A673 (cell line): Measurements from ENCODE around the gene CHD9NB. TPM values are rescaled to one million over a fixed set of nuclear protein-coding genes. Genes with fewer than 3 reads are reported as not detected.

ENCODE experiments used
- BruUV-seq: library from RNA; stranded (reverse); fragments of 400-500 nt; replicated peaks from 2 replicates; lab custom pipeline; 2021; lab: Mats Ljungman, UMichigan
- CTCF ChIA-PET: fragments of 300-600 bp; sonication (Branson Sonifier 250); formaldehyde crosslinking; loops from one replicate; lab custom pipeline; 2022; ENCODE audit warnings: antibody characterized with exemption; lab: Charles Lee
- POLR2A ChIA-PET: fragments of 300-600 bp; sonication (Branson Sonifier 250); formaldehyde crosslinking; loops from one replicate; lab custom pipeline; 2022; ENCODE audit warnings: antibody characterized with exemption; ENCODE audit not compliant: low non-redundant PET; lab: Charles Lee
- DNase-seq: peaks from one replicate; pipeline ENCODE4 v3.0.0-alpha.2; 2015; ENCODE audit warnings: low spot score
- H3K27ac ChIP-seq: fragments of 200-600 bp; sonication (generic); 2 replicates; pipeline ENCODE4 v1.5.1; 2016; ENCODE audit warnings: mixed run types, low read depth, mild to moderate bottlenecking, mixed read lengths, antibody characterized with exemption, low read length; ENCODE audit not compliant: poor library complexity, severe bottlenecking
- H3K27me3 ChIP-seq: fragments of 200-600 bp; sonication (generic); replicated peaks from 2 replicates; pipeline ENCODE4 v1.6.1; 2017; ENCODE audit warnings: mixed run types, low read depth, mild to moderate bottlenecking, mixed read lengths, antibody characterized with exemption, low read length; ENCODE audit not compliant: insufficient read depth, poor library complexity
- H3K36me3 ChIP-seq: fragments of 200-600 bp; sonication (generic); 2 replicates; pipeline ENCODE4 v1.6.1; 2016; ENCODE audit warnings: mixed run types, mild to moderate bottlenecking, mixed read lengths, antibody characterized with exemption, low read length; ENCODE audit not compliant: insufficient read depth, poor library complexity, severe bottlenecking
- H3K4me1 ChIP-seq: fragments of 200-600 bp; sonication (generic); 2 replicates; pipeline ENCODE4 v1.6.1; 2017; ENCODE audit warnings: mixed run types, mild to moderate bottlenecking, mixed read lengths, antibody characterized with exemption, low read length; ENCODE audit not compliant: insufficient read depth, poor library complexity, severe bottlenecking
- H3K4me3 ChIP-seq: fragments of 200-600 bp; sonication (generic); 2 replicates; pipeline ENCODE4 v1.5.1; 2016; ENCODE audit warnings: low read depth, mixed run types, mild to moderate bottlenecking, mixed read lengths, low read length; ENCODE audit not compliant: poor library complexity, severe bottlenecking
- H3K9me3 ChIP-seq: fragments of 200-600 bp; sonication (generic); 2 replicates; pipeline ENCODE4 v1.6.1; 2016; ENCODE audit warnings: mixed run types, low read depth, mild to moderate bottlenecking, mixed read lengths, antibody characterized with exemption, low read length; ENCODE audit not compliant: poor library complexity, severe bottlenecking
- EZH2 ChIP-seq: fragments of 200-600 bp; sonication (generic); IDR thresholded peaks from 2 replicates; pipeline ENCODE4 v1.6.1; 2017; ENCODE audit warnings: borderline replicate concordance, low read depth, mild to moderate bottlenecking, mixed read lengths, antibody characterized with exemption, low read length; ENCODE audit not compliant: poor library complexity, severe bottlenecking
- intact Hi-C: fragments of 100-400 bp; cut with micrococcal nuclease; formaldehyde crosslinking; loops from one replicate; pipeline ENCODE4 v1.10.0; 2022; ENCODE audit not compliant: unreplicated experiment
- total RNA-seq: library from RNA; stranded (reverse); gene quantifications from 2 replicates; pipeline ENCODE4 v1.2.3, GENCODE V29; 2021
- TF ChIP-seq, protein P1 (sequence below): fragments of 300-800, 200-600 bp; sonication (generic); conservative IDR thresholded peaks from 2 replicates; pipeline ENCODE4 v1.5.1; 2017; ENCODE audit warnings: low read depth, mild to moderate bottlenecking, antibody characterized with exemption, low read length, moderate library complexity, mixed read lengths

The CHD9NB gene
- total RNA-seq, 1 experiment from 2014 or later: 3.8 TPM

DNA sequence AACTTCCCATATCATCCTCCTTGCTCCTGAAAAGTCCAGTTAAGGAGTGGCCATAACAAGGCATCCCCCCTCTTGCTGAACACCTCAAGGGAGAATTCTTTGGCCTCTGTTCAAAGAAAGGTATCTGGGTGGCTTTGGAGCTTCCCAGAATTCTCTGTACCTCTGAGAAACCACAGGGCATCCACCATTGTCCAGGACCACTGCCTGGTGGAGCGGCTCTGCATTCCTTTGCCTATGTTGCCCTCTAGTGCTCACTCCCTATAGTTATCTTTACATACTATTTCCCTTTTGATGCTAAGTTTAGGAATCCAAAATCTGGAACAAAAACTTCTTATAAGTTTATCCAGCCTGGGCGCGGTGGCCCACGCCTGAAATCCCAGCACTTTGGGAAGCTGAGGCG is 30.3 kb downstream of the CHD9NB start:
- peak; percentile 79 for DNase-seq
- BruUV-seq: no TSS peak
- POLR2A ChIA-PET: interaction anchor here (0.7 kb wide), 1 partner anchor 44 kb away, joined by 3 read pairs; no protein-coding TSS in a partner anchor

DNA sequence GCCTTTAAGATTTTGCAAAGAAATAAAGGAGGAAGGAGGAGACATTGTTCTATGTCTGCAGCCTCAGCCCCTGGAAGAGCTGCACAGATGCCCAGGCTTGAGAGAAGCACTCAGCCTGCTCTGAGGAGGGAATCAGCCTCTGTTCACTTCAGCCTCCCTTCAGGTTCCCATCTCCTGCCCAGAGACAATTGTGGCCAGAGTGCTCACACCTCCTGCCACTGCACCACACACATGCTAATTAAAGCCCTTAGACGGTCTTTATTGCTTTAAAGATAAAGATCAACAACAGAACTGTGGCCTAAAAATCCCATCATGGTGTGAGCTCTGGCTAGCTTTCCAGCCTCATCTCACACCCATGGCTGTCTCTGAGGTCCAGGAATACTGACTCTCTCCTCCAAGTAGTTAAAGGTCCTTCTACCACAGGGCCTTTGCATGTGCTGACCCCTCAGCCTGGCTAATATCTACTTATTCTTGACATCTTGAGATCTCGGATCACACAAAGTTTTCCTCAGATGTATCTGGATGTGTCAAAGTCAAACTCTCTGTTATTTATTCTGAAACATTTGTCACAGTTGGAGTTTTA is 33.8 kb downstream of the CHD9NB start:
- ChIA-PET POLR2A (no interaction called here), CTCF (no interaction called here)
- Histone ChIP-seq H3K36me3 (no peaks in the 10 kb centered on the region), H3K4me3 (no peak overlapping the region), H3K27me3 (peaks cover 3% of the 10 kb centered on the region), H3K9me3 (no peaks in the 10 kb centered on the region), H3K27ac (no peak overlapping the region), H3K4me1 (no peaks in the 10 kb centered on the region)
- TF ChIP-seq, protein P1, sequence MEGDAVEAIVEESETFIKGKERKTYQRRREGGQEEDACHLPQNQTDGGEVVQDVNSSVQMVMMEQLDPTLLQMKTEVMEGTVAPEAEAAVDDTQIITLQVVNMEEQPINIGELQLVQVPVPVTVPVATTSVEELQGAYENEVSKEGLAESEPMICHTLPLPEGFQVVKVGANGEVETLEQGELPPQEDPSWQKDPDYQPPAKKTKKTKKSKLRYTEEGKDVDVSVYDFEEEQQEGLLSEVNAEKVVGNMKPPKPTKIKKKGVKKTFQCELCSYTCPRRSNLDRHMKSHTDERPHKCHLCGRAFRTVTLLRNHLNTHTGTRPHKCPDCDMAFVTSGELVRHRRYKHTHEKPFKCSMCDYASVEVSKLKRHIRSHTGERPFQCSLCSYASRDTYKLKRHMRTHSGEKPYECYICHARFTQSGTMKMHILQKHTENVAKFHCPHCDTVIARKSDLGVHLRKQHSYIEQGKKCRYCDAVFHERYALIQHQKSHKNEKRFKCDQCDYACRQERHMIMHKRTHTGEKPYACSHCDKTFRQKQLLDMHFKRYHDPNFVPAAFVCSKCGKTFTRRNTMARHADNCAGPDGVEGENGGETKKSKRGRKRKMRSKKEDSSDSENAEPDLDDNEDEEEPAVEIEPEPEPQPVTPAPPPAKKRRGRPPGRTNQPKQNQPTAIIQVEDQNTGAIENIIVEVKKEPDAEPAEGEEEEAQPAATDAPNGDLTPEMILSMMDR: no peak
- TF ChIP-seq EZH2: no peak
- no TSS peak for BruUV-seq
- intact Hi-C loops: no loop called here
- DNase-seq: no peak

More for the DNA sequence above, 30.3 kb downstream of the CHD9NB start:
- TF ChIP-seq, protein P1: peak; percentile 74
- no peak for TF ChIP-seq EZH2
- no peaks in the 10 kb centered on the region for H3K4me1 ChIP-seq
- H3K36me3 ChIP-seq: no peaks in the 10 kb centered on the region
- H3K27me3 ChIP-seq: no peaks in the 10 kb centered on the region
- CTCF ChIA-PET: interaction anchor here (0.6 to 1.6 kb wide), 6 partner anchors 15 to 953 kb away, joined by 3 to 15 read pairs (median 4); partner anchors contain the start of gene CHD9
- intact Hi-C loops: loop anchor here (1.0 to 5.0 kb wide), 2 partner anchors 830 to 954 kb away; no protein-coding TSS in a partner anchor
- H3K4me3 ChIP-seq: no peak overlapping the region
- no peaks in the 10 kb centered on the region for H3K9me3 ChIP-seq
- no peak overlapping the region for H3K27ac ChIP-seq

GRCh38 chr16:53014287-53014686 is 38.4 kb downstream of the CHD9NB start:
- Histone ChIP-seq H3K27me3 (peaks cover 8% of the 10 kb centered on the region), H3K27ac (no peak overlapping the region), H3K9me3 (no peaks in the 10 kb centered on the region), H3K4me3 (no peak overlapping the region), H3K36me3 (no peaks in the 10 kb centered on the region), H3K4me1 (no peaks in the 10 kb centered on the region)
- ChIA-PET POLR2A (no interaction called here), CTCF (no interaction called here)
- BruUV-seq: no TSS peak
- no peak for TF ChIP-seq EZH2
- TF ChIP-seq, protein P1: no peak
- no peak for DNase-seq
- intact Hi-C loops: no loop called here
